ENCODE data around the gene TAPT1.
"Not testable (repeated sequence)": the region's sequence is repeated elsewhere in the genome, so short reads cannot be mapped to it uniquely, and the experiment has no call there.

TAPT1 gene

DNA sequence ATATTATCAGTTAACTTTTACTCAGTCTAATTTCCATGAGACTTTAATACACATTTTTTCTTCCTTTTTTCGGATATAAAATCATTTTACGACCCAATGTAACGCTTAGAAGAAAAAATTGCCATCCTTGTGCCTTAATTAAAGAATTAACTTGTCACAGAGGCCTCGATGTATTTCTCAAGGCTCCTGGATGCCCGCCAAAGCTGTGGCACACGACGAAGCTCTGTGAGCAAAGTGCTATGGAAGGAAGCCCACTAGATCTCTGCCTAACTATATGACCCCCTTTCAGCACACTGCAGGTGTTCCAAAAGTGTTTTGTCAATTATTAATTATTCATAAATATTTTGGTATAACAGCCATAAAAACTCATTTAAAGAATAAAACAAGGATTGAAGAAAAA lies 54.4 kb downstream of the TAPT1 start:
- DNase-seq (ENCODE audit: low read depth) = no peak

DNA sequence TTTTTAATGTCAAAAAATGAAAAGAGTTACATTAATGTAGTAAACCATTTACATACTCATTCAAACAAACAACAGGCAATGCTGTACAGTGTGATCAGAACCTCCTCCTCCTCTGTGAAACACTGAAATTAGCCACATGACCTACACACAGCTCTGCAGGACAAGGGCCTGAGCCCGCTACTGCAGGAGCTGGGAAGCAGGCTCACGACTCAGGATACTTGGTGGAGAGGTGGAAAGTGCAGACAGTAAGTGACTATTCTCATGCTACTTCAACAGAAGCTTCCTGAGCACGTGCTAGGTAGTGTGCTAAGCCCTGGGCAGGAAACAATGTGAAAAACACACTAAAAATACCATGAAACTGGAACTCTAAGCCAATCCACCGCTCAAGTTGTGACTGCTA lies 56.8 kb downstream of the TAPT1 start:
- DNase-seq (ENCODE audit: low read depth) = no peak

DNA sequence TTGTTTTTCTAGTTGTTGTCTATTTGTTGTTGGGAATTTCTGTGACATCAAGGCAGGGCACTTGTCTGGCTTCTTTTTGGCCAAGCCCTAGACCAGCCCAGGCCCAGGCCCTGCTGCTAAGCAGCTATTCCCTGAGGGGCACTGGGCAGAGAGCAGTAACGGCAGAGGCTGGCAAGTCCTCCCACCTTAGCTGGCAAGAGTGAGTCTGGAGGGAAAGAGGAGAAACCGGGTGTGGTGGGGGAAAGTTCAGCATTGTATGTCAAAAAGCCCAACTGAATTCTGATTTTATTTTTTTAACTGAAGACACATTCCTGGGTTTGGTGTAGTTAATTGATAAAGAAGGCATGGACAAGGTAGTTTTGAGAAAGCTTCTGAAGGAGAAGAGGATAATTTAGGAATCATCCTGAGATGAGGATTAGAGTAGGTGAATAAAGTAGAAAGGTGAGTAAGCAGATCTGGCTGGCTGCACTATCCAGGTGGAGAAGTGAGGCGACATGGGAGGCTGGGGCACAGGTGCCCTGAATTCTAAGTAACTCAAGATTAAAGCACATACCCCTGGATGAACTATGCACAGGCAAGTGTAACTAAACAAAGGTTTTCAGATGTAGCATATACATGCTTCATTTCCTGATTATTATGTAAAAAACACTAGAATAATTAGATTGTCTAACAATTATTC lies 57.4 kb downstream of the TAPT1 start:
- DNase-seq (ENCODE audit: low read depth) = no peak

DNA sequence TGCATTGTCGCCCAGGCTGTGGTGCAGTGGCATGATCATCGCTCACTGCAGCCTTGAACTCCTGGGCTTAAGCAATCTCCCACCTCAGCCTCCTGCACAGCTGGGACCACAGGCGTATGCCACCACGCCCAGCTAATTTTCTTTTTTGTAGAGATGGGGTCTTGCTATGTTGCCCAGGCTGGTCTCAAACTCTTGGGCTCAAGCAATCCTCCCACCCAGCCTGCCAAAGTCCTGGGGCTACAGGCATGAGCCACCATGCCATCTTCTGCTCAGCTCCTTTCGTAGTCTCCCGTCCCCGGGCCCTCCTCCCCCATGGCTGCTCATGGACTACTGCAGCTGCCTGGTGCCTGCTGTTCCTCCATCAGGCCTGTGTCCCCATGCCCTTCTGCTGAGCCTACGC lies 58.1 kb downstream of the TAPT1 start:
- DNase-seq (ENCODE audit: low read depth) = no peak

DNA sequence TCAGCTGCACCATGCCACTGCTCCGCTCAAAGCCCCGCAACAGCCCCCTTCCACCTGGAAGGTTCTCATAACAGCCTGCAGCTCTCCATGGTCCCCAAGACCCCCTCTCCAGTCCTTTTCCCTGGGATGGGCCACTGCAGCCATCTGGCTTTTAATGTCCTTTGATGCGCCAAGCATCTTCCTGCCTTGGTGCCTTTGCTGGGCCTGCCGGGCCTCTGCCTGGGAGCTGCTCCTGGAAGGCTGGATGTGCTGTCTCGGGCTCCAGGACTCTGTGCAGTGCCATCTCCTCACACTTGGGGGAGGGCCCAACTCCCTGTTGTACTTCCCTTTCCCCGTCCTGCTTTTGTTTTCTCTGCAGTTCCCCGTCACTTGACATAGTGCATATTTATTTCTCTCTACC lies 60.3 kb downstream of the TAPT1 start:
- DNase-seq (ENCODE audit: low read depth) = no peak

DNA sequence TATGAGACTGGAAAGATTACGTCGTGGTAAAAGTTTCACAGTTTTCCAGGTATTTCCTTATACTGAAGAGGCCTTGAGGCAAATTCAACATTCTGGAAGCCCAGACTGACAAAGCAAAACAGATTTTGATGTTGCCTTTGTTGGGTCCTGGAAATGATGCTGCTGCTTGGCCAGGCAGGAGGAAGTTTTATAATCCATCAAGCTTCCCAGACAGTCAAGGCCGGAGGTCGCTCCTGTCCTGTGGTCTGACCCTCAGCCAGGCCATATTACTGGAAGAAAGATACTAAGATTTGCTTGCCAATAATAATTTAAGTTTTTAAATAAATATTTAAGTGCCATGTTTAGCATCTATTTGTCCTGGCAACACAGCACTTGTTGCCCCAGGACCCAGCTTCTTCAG lies 63.4 kb downstream of the TAPT1 start:
- DNase-seq (ENCODE audit: low read depth) = no peak

DNA sequence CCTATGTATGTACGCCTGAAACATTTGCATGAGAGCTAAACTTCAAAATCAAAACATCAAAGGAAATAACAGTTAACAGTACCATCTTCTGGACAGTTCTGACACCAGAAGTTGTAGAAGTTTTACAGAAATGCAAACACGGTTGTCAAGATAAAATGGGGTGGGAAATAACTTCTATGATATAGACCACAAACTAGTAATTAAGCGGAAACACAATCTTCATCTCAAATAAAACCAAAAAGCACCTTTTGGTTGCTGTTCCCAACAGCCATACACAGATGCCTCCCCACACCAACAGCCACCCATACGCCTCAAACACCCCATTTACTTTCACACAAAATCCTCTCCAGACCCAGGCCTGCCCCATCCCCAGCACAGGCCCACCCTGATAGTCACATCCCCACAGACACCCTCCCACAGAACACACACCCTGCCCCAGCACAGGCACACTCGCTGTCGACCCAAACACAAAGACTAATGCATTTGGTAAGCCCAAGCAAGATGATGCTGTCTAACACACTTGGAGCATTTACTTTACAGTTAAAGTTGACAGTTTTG lies 64.3 kb downstream of the TAPT1 start:
- no peak for DNase-seq (ENCODE audit: low read depth)

DNA sequence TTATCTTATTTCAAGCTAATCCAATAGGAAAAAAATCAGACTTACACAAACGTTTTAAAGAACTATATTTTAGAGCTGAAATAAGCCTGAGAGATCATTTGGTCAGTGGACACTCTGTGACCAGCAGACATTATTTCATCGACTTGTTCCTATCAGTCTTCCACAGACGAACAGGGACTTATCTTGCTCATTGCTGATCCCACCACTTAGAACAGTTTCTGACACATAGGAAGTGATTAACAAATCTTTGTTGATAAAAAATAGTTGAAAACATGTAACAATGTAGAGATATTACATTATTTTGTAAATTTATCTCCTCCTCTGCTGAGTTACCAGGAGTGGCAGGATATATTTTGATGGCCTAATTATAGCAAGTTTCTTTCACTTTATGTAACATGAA lies 65.8 kb downstream of the TAPT1 start:
- no peak for DNase-seq (ENCODE audit: low read depth)

DNA sequence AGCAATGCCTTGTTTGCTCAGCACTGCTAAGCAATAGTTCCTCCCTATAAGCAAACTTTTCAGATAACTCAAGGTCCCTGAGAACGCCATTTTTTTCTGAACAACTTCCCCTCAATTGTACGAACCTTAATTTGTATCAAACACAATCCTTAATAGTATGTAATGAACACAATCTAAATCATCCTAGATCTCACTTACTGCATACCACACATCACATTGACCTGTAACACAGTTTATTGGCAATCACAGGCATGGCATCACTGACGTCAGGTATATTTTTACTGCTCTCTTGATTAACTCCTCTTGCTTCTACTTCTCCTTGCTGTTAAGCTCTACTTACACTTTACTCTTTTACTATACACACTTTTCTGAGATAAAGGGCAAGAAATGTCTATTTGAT lies 67.0 kb downstream of the TAPT1 start:
- no peak for DNase-seq (ENCODE audit: low read depth)

DNA sequence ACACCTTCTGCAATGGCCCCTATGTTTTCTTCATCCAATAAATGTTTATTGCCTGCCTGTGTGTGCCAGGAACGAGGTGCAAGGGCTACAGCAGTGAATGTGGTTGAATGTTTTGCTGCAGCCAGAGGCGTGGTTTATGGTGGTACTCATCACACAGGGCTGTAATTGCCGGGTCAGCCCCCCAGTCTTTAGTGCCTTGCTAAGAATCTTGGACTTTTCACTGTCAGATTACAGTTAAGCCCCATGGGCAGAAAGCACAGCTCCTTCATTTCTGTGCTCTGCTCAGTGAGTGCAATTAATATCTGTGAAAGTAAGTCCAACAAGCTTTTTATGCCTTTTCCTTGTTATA lies 67.8 kb downstream of the TAPT1 start:
- DNase-seq (ENCODE audit: low read depth) = no peak

DNA sequence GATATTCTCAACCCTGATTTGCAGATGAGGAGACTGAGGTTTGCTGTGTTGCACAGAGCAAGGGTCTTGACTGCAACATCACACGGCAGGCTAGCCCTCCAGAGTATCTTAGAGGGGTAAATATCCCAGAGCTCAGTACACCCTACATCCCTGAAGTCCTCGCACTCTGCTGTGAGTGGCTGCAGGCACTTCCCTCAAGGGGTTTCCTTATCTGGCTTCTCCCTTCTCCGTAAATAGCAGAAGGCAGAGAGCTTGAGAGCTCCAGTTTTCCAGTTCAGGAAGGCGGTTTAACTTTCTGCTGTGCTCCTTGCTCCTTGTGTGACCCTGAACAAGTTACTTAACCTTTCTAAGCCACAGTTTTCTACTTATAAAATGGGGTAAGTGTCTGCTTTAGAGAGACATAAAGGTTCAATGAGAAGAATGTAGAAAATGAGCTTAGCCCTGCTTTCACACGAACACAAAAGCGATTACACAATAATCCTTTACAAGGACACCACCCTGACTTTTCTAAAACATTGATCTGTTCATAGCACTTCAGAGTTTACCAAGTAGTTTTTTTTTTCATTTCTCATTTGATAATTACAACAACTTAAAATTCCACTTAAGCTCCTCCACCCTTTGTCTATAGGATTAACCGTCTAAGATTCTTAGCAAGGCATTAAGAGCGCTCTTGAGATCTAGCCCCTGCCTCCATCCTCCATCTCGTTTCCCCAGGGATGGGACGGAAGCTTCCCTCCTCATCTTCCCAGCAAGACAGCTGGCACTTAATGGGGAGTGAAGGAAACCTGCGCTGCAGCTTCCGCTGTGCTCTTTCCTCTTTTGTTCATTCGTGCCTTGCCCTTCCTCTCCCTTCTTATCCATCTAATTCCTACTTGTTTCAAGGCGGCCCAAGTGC lies 68.4 kb downstream of the TAPT1 start:
- no peak for DNase-seq (ENCODE audit: low read depth)

DNA sequence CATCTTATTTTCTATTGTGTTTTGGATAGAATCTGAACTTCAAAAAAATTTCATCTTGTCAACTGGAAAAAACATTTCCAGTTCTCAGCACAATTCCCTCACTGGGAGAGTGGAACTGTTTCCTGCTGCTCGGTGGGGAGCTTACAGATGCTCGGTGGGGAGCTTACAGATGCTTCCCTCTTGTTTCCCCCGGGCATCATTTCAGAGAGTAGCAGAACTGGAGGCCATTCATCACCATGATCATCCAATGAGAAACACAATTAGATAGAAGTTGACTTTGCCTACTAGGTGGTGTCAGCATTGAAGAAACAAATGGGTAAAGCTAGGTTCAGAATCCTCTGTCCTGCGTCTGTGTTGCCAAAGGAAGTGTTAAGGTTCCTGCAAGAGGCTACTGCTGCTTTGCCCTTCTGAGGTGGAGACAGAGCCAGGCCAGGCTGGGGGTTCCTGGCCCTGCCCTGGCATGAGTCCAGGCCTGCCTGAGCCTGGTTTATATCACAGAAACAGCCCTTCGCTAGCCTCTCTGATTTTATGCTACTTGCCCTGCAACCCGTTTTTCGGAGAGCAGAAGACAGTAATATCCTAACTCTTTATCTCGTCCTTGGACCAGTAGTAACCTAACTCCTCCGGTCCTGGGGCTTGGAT lies 70.6 kb downstream of the TAPT1 start:
- DNase-seq (ENCODE audit: low read depth) = no peak

DNA sequence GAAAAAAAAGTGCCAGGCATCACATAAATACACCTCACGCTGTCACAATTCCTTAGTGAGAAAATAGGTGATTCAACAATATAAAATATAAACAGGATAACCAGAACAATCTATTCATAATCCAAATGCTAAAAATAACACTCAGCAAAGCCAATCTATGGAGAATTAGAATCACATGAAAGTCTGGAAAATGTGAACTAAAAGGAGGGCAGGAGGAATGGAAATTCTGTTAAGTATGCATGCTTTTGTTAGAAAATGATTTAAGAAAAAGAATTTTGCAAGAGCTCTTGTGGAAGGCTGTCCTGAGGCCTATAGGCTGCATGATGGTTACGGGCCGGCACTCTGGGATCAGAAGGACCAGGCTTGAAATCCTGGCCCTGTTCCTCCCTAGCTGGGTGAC lies 71.8 kb downstream of the TAPT1 start:
- no peak for DNase-seq (ENCODE audit: low read depth)

DNA sequence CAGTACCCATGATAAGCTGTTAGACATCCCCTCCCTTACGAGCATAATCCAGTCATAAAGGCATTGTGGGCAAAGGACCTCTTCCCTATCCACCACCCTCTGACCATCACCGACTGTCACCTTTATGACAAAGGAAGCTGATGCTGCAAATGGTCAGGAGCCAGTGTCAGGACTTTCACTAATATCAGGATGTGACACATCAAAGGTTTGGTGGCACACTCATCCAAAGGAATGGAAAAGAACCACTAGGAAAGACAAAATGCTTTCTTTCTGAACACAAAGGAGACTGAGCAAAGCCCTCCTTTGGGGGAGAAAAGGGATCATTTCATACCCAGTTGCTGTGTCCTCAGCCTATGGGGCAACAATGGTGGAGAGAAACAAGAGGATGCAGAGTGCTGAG lies 75.6 kb downstream of the TAPT1 start:
- DNase-seq (ENCODE audit: low read depth) = no peak

DNA sequence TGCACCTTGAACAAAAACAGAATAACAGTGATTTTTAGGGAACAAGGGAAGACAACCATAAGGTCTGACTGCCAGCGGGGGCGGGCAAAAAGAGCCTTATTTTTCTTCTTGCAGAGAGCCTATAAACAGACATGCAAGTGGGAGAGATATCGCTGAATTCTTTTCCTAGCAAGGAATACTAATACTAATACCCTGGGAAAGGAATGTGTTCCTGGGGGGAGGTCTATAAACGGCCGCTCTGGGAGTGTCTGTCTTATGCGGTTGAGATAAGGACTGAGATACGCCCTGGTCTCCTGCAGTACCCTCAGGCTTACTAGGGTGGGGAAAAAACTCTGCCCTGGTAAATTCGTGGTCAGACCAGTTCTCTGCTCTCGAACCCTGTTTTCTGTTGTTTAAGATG lies 81.4 kb downstream of the TAPT1 start:
- not testable (repeated sequence) for DNase-seq (ENCODE audit: low read depth)

DNA sequence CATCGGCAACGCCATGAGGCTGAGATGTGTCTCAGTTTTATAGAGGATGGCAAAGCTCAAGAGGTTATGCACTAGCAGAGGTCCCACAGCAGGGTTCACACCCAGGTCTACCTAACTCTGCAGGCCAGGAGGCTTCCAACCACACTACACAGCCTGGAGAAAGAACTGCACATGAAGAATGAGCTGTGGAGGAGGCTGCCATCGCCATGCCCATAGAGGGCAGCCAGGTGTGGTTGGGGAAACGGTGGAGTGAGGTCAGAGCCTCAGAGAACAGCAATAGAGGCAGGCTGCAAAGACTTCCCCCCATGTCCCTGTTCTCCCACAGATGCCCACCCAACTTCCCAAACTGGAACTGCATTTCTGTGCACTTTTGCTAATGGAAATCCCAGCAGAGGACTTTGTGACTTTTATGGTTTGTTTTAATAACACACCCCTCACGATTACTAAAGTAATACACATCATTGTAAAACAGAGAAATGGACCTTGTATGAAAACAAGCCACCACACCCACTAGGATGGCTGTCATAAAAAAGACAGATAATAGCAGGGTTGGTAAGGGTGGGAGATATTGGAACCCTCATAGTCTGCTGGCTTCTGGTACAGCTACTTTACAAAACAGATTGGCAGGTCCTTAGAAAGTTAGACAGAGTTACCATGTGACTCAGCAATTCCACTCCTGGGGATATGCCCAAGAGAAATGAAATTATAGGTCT lies 83.5 kb downstream of the TAPT1 start:
- DNase-seq (ENCODE audit: low read depth) = no peak

DNA sequence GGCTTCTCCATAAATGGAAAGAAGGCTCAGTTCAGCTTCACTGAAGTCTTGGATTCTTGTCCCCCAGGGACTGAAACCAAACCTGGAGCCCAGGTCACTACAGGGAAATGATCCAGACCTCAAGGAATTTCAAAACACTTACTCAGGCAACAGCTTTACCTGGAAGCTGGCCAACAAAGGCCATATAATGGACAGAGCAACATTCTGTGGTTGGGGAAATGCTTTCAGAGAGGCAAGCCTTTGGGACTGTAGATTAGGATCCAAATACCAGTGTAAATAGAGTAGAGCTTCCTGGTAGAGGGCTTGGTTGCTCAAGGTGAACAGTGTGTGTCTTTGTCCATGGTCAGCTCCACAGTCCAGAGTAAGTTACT lies 85.4 kb downstream of the TAPT1 start:
- DNase-seq (ENCODE audit: low read depth) = no peak

DNA sequence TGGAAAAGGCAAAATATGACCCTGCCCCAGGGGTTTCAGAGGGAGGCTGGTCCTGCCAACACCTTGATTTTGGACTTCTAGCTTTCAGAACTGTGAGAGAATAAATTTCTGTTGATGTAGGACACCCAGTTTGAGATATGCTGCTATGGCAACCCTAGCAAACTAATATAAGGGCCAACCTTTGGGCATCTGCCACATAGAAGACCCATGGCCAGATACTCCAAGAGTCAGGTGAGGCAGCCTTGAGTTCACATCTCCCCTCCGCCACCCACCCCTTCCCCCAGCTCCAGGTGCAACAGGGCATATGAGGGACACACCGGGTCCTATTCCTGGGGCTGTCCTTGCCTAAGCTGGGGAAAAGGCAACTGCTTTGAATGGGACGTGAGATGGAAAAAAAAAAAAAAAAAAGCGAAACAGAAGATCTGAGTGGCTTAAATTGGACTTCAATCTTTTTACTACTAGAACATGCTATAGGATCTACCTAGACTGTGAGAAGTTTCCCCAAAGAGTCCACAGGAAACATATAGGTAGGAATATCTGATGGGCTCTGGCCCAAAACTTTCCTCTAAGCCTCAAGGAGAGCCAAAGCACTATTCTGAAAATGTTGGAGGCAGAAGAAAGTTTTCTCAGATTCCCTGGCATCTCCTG lies 85.9 kb downstream of the TAPT1 start:
- DNase-seq (ENCODE audit: low read depth) = no peak

DNA sequence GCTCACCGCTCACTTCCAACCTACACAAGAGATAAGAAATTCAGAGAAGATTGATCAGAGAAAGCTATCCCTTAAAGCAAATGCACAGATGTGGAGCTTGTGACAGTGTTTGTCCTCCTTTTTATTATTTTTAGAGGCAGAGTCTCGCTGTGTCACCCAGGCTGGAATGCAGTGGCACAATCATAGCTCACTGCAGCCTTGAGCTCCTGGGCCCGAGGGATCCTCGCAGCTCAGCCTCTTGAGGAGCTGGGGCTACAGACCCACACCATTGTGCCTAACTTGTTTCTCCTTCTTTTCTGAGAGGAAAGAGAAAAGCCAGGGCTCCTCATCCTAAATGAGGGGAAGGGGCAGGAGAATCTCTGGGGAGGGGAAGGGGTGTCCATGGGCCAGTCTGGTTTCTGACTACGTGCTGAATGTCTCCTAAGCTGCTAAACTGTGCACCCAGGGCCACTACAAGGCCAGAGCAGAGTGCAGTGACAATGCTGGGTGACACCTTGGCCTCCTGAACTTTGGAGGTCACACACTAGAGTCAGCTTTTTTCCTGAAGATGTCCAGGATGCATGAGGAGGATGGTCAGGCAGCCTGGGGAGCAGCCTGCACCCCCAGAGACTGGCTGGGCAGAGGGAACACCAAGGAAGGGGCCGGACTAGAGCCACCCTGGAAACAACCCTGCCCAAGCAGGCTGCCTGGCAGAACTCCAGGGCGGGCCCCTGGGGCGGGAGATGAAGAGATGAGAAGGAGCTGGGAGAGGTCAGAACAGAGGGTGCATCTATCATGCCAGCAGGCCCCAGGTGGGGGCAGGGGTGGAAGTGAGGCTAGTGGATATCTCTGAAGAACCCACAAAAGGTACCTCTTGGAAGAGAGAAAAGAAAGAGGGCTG lies 87.0 kb downstream of the TAPT1 start:
- DNase-seq (ENCODE audit: low read depth) = no peak

DNA sequence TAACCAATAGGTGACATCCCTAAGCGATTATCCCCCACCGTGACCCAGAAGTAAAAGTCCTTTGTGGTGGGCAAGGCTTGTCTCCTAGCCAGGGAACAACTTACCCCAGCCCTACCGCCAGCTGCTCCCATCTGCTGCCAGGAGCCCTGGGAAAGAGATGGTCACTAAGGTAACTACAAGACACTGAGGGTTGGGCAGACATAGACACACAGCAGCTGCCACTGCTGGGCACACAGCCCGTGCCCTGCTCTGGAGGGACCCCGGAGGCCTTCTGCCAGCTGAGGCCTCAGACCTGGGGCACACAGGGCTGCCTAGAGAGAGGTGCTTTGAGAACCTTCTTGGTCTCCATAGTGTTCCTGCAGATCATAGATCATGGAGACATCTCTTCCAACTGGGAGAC lies 89.4 kb downstream of the TAPT1 start:
- DNase-seq (ENCODE audit: low read depth) = no peak

DNA sequence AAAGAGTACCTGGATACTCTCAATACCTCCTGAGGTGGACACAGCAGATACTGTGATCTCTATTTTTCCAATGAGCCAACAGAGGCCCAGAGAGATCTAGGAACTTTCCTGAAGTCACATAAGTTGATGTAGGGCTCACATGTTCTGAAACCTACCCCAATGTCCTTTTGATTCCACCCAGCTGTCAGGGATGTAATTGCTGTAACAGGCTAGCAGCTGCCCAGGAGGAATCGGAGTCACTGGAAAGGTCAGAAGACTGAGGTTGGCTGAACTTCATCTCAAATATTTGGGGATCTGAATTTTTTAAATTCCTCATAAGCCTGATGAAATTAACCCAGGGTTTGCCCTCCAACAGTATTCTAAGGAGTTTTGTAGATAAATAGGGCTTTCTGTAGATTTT lies 90.0 kb downstream of the TAPT1 start:
- DNase-seq (ENCODE audit: low read depth) = no peak

Data from stimulated activated CD8-positive, alpha-beta memory T cell treated with anti-CD3 and anti-CD28 coated beads, Interleukin-4, amount 100 ng/mL, for 24 hours (primary cell).